HepG2 (cell line): ENCODE results near the gene AKAP1.

ENCODE experiments used
- CBX1 ChIP-seq: IDR thresholded peaks from one replicate; pipeline ENCODE4 v1.6.1; 2016; ENCODE audit warnings: antibody characterized with exemption, low read depth
- ETV6 ChIP-seq: sonication (generic); formaldehyde crosslinking; conservative IDR thresholded peaks from 2 replicates; pipeline ENCODE4 v1.4.0; 2020; ENCODE audit warnings: missing genetic modification reagents
- FOXA1 ChIP-seq, 2 experiments: fragments of 450-650 bp in 1 of 2; sonication (generic) in 1 of 2; formaldehyde crosslinking in 1 of 2; IDR thresholded peaks; 2 replicates each; pipeline versions ENCODE4 v1.4.0 to v1.6.1; 2016 to 2020; ENCODE audit warnings: missing genetic modification reagents in 1 of 2
- HDAC2 ChIP-seq: sonication (generic); formaldehyde crosslinking; IDR thresholded peaks from 2 replicates; pipeline ENCODE4 v1.4.0; 2020; ENCODE audit warnings: missing genetic modification reagents
- MBNL3 ChIP-seq: fragments of 250-450 bp; sonication (Bioruptor Pico); conservative IDR thresholded peaks from 2 replicates; pipeline ENCODE4 v1.8.0; 2022; ENCODE audit warnings: mild to moderate bottlenecking, inconsistent platforms
- POLR2AphosphoS5 ChIP-seq: IDR thresholded peaks from 2 replicates; pipeline ENCODE4 v1.6.1; 2012; ENCODE audit warnings: low read depth, low read length
- ZBTB1 ChIP-seq: sonication (generic); formaldehyde crosslinking; IDR thresholded peaks from 2 replicates; pipeline ENCODE4 v1.4.0; 2020; ENCODE audit warnings: missing genetic modification reagents, borderline replicate concordance
- ZNF264 ChIP-seq: sonication (generic); formaldehyde crosslinking; IDR thresholded peaks from 2 replicates; pipeline ENCODE4 v1.4.0; 2020; ENCODE audit warnings: missing genetic modification reagents
- ZNF563 ChIP-seq: sonication (generic); formaldehyde crosslinking; IDR thresholded peaks from 2 replicates; pipeline ENCODE4 v1.8.0; 2022; ENCODE audit warnings: mild to moderate bottlenecking, moderate library complexity, missing genetic modification reagents
- TF ChIP-seq, protein P1 (sequence below): sonication (generic); formaldehyde crosslinking; IDR thresholded peaks from 2 replicates; pipeline ENCODE4 v1.5.0; 2020; ENCODE audit warnings: missing genetic modification reagents
- TF ChIP-seq, protein P2 (sequence below): sonication (generic); formaldehyde crosslinking; IDR thresholded peaks from 2 replicates; pipeline ENCODE4 v1.5.1; 2020; ENCODE audit warnings: missing genetic modification reagents, mild to moderate bottlenecking, borderline replicate concordance
- TF ChIP-seq, protein P3 (sequence below): IDR thresholded peaks from 2 replicates; pipeline ENCODE4 v1.6.1; 2016; ENCODE audit warnings: missing biosample characterization, missing genetic modification reagents, low read depth
- TF ChIP-seq, protein P4 (sequence below): sonication (generic); formaldehyde crosslinking; IDR thresholded peaks from 2 replicates; pipeline ENCODE4 v1.5.0; 2020; ENCODE audit warnings: mild to moderate bottlenecking, missing genetic modification reagents, moderate library complexity

DNA sequence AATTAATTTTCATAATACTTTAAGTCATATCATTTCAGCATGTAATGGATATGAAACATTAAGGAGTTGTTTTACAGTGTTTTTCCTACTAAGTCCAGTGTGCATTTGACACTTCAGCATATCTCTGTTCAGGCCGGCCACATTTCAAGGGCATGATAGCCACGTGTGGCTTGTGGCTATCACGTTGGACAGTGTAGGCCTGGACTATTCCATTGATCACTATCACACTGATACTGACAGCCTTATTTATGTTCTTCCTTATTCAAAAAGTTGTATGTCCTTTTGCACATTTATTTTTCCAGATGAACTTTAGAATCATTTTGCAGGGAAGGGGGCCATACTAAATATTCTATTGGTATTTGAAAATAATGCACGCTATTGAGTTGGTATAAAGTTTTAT lies 39.0 kb downstream of the AKAP1 start:
- TF ChIP-seq ETV6 (CRISPR knock-in tag) (no peak), ZNF264 (CRISPR knock-in tag) (no peak), CBX1 (no peak), HDAC2 (CRISPR knock-in tag) (no peak), FOXA1 (IDR thresholded peaks at IDR 0.05) (no peak), FOXA1 (CRISPR knock-in tag; IDR thresholded peaks at IDR 0.05) (no peak), ZBTB1 (CRISPR knock-in tag) (no peak), ZNF563 (no peak), POLR2AphosphoS5 (no peak), MBNL3 (CRISPR knock-in tag) (no peak)
- TF ChIP-seq, protein P1, sequence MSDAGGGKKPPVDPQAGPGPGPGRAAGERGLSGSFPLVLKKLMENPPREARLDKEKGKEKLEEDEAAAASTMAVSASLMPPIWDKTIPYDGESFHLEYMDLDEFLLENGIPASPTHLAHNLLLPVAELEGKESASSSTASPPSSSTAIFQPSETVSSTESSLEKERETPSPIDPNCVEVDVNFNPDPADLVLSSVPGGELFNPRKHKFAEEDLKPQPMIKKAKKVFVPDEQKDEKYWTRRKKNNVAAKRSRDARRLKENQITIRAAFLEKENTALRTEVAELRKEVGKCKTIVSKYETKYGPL (CRISPR knock-in tag): no peak
- TF ChIP-seq, protein P2, sequence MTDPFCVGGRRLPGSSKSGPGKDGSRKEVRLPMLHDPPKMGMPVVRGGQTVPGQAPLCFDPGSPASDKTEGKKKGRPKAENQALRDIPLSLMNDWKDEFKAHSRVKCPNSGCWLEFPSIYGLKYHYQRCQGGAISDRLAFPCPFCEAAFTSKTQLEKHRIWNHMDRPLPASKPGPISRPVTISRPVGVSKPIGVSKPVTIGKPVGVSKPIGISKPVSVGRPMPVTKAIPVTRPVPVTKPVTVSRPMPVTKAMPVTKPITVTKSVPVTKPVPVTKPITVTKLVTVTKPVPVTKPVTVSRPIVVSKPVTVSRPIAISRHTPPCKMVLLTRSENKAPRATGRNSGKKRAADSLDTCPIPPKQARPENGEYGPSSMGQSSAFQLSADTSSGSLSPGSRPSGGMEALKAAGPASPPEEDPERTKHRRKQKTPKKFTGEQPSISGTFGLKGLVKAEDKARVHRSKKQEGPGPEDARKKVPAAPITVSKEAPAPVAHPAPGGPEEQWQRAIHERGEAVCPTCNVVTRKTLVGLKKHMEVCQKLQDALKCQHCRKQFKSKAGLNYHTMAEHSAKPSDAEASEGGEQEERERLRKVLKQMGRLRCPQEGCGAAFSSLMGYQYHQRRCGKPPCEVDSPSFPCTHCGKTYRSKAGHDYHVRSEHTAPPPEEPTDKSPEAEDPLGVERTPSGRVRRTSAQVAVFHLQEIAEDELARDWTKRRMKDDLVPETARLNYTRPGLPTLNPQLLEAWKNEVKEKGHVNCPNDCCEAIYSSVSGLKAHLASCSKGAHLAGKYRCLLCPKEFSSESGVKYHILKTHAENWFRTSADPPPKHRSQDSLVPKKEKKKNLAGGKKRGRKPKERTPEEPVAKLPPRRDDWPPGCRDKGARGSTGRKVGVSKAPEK: no peak
- TF ChIP-seq, protein P3, sequence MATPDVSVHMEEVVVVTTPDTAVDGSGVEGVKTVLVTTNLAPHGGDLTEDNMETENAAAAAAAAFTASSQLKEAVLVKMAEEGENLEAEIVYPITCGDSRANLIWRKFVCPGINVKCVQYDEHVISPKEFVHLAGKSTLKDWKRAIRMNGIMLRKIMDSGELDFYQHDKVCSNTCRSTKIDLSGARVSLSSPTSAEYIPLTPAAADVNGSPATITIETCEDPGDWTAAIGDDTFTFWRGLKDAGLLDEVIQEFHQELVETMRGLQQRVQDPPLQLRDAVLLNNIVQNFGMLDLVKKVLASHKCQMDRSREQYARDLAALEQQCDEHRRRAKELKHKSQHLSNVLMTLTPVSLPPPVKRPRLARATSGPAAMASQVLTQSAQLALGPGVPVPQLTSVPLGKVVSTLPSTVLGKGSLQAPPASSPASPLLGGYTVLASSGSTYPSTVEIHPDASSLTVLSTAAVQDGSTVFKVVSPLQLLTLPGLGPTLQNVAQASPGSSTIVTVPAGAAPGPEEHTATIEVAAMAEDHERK (CRISPR knock-in tag): no peak
- TF ChIP-seq, protein P4, sequence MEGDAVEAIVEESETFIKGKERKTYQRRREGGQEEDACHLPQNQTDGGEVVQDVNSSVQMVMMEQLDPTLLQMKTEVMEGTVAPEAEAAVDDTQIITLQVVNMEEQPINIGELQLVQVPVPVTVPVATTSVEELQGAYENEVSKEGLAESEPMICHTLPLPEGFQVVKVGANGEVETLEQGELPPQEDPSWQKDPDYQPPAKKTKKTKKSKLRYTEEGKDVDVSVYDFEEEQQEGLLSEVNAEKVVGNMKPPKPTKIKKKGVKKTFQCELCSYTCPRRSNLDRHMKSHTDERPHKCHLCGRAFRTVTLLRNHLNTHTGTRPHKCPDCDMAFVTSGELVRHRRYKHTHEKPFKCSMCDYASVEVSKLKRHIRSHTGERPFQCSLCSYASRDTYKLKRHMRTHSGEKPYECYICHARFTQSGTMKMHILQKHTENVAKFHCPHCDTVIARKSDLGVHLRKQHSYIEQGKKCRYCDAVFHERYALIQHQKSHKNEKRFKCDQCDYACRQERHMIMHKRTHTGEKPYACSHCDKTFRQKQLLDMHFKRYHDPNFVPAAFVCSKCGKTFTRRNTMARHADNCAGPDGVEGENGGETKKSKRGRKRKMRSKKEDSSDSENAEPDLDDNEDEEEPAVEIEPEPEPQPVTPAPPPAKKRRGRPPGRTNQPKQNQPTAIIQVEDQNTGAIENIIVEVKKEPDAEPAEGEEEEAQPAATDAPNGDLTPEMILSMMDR: no peak
